K562 (cell line): ENCODE data around the gene SNX3. TPM values are rescaled to one million over a fixed set of nuclear protein-coding genes. Genes with fewer than 3 reads are reported as not detected.

ENCODE experiments used
- ATAC-seq: fragments of 200-7000 bp; cut with Tn5 transposase; 3 replicates; pipeline ENCODE4 v1.9.1; 2020; ENCODE audit warnings: moderate library complexity
- BruUV-seq: library from RNA; stranded (reverse); fragments of 400-500 nt; replicated peaks from 2 replicates; lab custom pipeline; 2021; lab: Mats Ljungman, UMichigan
- CTCF ChIA-PET: fragments of 300-600 bp; formaldehyde crosslinking; extraction: SDS; loops from one replicate; lab custom pipeline; 2021; ENCODE audit warnings: low intra/inter-chr PET ratio; lab: Yijun Ruan, JAX
- POLR2A ChIA-PET: fragments of 300-600, 350-650 bp; sonication (Branson Sonifier 250); formaldehyde crosslinking; extraction: SDS; loops from one replicate; lab custom pipeline; 2021; ENCODE audit warnings: antibody characterized with exemption, inconsistent platforms; lab: Yijun Ruan, JAX
- DNase-seq, 4 experiments: peaks; one replicate each; pipeline versions ENCODE4 v3.0.0 to v3.0.0-alpha.2; 2011 to 2018; ENCODE audit warnings: low spot score in 3 of 4, mixed read lengths in 3 of 4; ENCODE audit errors: extremely low read depth in 1 of 4
- FAIRE-seq: peaks from 2 replicates; lab custom pipeline; 2011; peaks lifted over from hg19 to GRCh38; lab: Jason Lieb, UNC
- H2AFZ ChIP-seq: 2 replicates; pipeline ENCODE4 v1.6.0; 2011; ENCODE audit warnings: low read depth, low read length, control low read depth, inconsistent platforms
- H3K27ac ChIP-seq: fragments of 200-600 bp; 3 replicates; pipeline ENCODE4 v1.8.0; 2011; ENCODE audit warnings: low read depth, mild to moderate bottlenecking, control low read depth, inconsistent platforms, low read length, moderate library complexity, mixed read lengths; ENCODE audit errors: extremely low read depth
- H3K27me3 ChIP-seq, 2 experiments: fragments of 300-600 bp in 1 of 2; 2 replicates in 1 of 2; 3 replicates in 1 of 2; pipeline versions ENCODE4 v1.6.0 to v1.8.0; 2011; ENCODE audit warnings: inconsistent platforms in 2 of 2, low read length in 2 of 2, mild to moderate bottlenecking in 1 of 2, mixed read lengths in 1 of 2, moderate library complexity in 1 of 2; ENCODE audit not compliant: control insufficient read depth in 2 of 2, insufficient read depth in 2 of 2
- H3K36me3 ChIP-seq: fragments of 300-600 bp; 3 replicates; pipeline ENCODE4 v1.8.0; 2011; ENCODE audit warnings: mild to moderate bottlenecking, low read length, inconsistent platforms; ENCODE audit not compliant: control insufficient read depth, insufficient read depth
- H3K4me1 ChIP-seq, 2 experiments: fragments of 200-600 bp in 1 of 2; replicated peaks in 1 of 2; 2 replicates in 1 of 2; 3 replicates in 1 of 2; pipeline versions ENCODE4 v1.5.1 to v1.8.0; 2011; ENCODE audit warnings: inconsistent platforms in 2 of 2, low read length in 2 of 2, mild to moderate bottlenecking in 1 of 2, mixed read lengths in 1 of 2, moderate library complexity in 1 of 2; ENCODE audit not compliant: control insufficient read depth in 2 of 2, insufficient read depth in 2 of 2
- H3K4me2 ChIP-seq: 2 replicates; pipeline ENCODE4 v1.6.1; 2011; ENCODE audit warnings: low read length, control low read depth, inconsistent platforms, mixed read lengths; ENCODE audit not compliant: insufficient read depth
- H3K4me3 ChIP-seq: fragments of 200-600 bp; sonication (generic), shearing (Covaris generic); 2 replicates; pipeline ENCODE4 v1.5.1; 2016; ENCODE audit warnings: control low read depth, inconsistent platforms
- H3K79me2 ChIP-seq: fragments of 200-600 bp; 3 replicates; pipeline ENCODE4 v1.8.0; 2011; ENCODE audit warnings: low read length, inconsistent platforms; ENCODE audit not compliant: control insufficient read depth, insufficient read depth
- H3K9ac ChIP-seq, 2 experiments: 2 replicates each; pipeline versions ENCODE4 v1.6.0 to v1.6.1; 2011; ENCODE audit warnings: low read depth in 2 of 2, low read length in 2 of 2, control low read depth in 1 of 2, inconsistent platforms in 1 of 2, mild to moderate bottlenecking in 1 of 2, mixed read lengths in 1 of 2; ENCODE audit not compliant: insufficient read depth in 1 of 2
- H3K9me1 ChIP-seq: one replicate; pipeline ENCODE4 v1.6.0; 2011; ENCODE audit warnings: inconsistent platforms, mild to moderate bottlenecking, low read length, moderate library complexity; ENCODE audit not compliant: control insufficient read depth, insufficient read depth
- H3K9me3 ChIP-seq: replicated peaks from 2 replicates; pipeline ENCODE4 v1.5.1; 2011; ENCODE audit warnings: low read depth, low read length, inconsistent platforms; ENCODE audit not compliant: control insufficient read depth, insufficient read depth
- H4K20me1 ChIP-seq: replicated peaks from 2 replicates; pipeline ENCODE4 v1.6.1; 2011; ENCODE audit warnings: low read length, inconsistent platforms, mixed read lengths; ENCODE audit not compliant: control insufficient read depth, insufficient read depth
- ADNP ChIP-seq: fragments of 200-800 bp; sonication (Bioruptor generic); IDR thresholded peaks from 2 replicates; pipeline ENCODE4 v1.6.1; 2016; ENCODE audit warnings: missing genetic modification characterization, missing compliant biosample characterization
- CSDE1 ChIP-seq, 2 experiments: fragments of 450-650 bp; IDR thresholded peaks; 2 replicates each; pipeline ENCODE4 v1.6.1; 2016; ENCODE audit warnings: mild to moderate bottlenecking in 1 of 2
- E2F5 ChIP-seq: sonication (generic); formaldehyde crosslinking; IDR thresholded peaks from 2 replicates; pipeline ENCODE4 v1.8.0; 2022; ENCODE audit warnings: mild to moderate bottlenecking, missing genetic modification reagents
- EWSR1 ChIP-seq: fragments of 450-650 bp; IDR thresholded peaks from 2 replicates; pipeline ENCODE4 v1.6.1; 2018; ENCODE audit warnings: borderline replicate concordance, mild to moderate bottlenecking, low read depth, moderate library complexity; ENCODE audit not compliant: partially characterized antibody
- GATAD2A ChIP-seq: fragments of 450-650 bp; IDR thresholded peaks from 2 replicates; pipeline ENCODE4 v1.6.1; 2017
- HCFC1 ChIP-seq: IDR thresholded peaks from 2 replicates; pipeline ENCODE4 v1.6.1; 2012; ENCODE audit warnings: low read depth, low read length, improper control_type of control experiment
- HDAC8 ChIP-seq: fragments of 450-650 bp; IDR thresholded peaks from 2 replicates; pipeline ENCODE4 v1.6.1; 2016; ENCODE audit warnings: mild to moderate bottlenecking, missing genetic modification characterization, moderate library complexity, missing compliant biosample characterization
- KAT2B ChIP-seq: IDR thresholded peaks from one replicate; pipeline ENCODE4 v1.6.1; 2012; ENCODE audit warnings: low read depth, mild to moderate bottlenecking, control low read depth, inconsistent platforms, low read length, moderate library complexity
- NCOA6 ChIP-seq: fragments of 450-650 bp; IDR thresholded peaks from 2 replicates; pipeline ENCODE4 v1.6.1; 2017; ENCODE audit warnings: mild to moderate bottlenecking
- PHF8 ChIP-seq: fragments of 200-600 bp; sonication (generic); IDR thresholded peaks from 2 replicates; pipeline ENCODE4 v1.6.1; 2012; ENCODE audit warnings: mixed run types, mild to moderate bottlenecking, inconsistent platforms, low read length, moderate library complexity, borderline replicate concordance
- POLR2H ChIP-seq: IDR thresholded peaks from 2 replicates; pipeline ENCODE4 v1.6.1; 2016; ENCODE audit warnings: missing genetic modification characterization, low read depth, mild to moderate bottlenecking, control low read depth, missing compliant biosample characterization, moderate library complexity
- PPARD ChIP-seq: fragments of 250-450 bp; sonication (Bioruptor Pico); IDR thresholded peaks from 2 replicates; pipeline ENCODE4 v1.8.0; 2022; ENCODE audit warnings: inconsistent platforms, mild to moderate bottlenecking, moderate library complexity
- RAD21 ChIP-seq, 2 experiments: fragments of 250-450 bp in 1 of 2; fragments of 450-650 bp in 1 of 2; sonication (Bioruptor Pico) in 1 of 2; formaldehyde crosslinking in 1 of 2; IDR thresholded peaks in 1 of 2; conservative IDR thresholded peaks in 1 of 2; 2 replicates each; pipeline versions ENCODE4 v1.4.0 to v1.8.0; 2020 to 2022; ENCODE audit warnings: mild to moderate bottlenecking in 2 of 2, moderate library complexity in 1 of 2
- RBFOX2 ChIP-seq: fragments of 200-400 bp; formaldehyde crosslinking; IDR thresholded peaks from 2 replicates; pipeline ENCODE4 v1.6.1; 2017; ENCODE audit warnings: low read depth, mild to moderate bottlenecking, low read length, moderate library complexity
- RUNX1 ChIP-seq: sonication (generic); IDR thresholded peaks from 2 replicates; pipeline ENCODE4 v1.6.1; 2016; ENCODE audit warnings: antibody characterized with exemption, low read depth
- THAP7 ChIP-seq: fragments of 250-450 bp; sonication (Bioruptor Pico); IDR thresholded peaks from 2 replicates; pipeline ENCODE4 v1.5.0; 2021
- ZBTB7A ChIP-seq: IDR thresholded peaks from 2 replicates; pipeline ENCODE4 v1.6.1; 2011; ENCODE audit warnings: low read depth, mild to moderate bottlenecking, low read length, moderate library complexity, borderline replicate concordance; ENCODE audit not compliant: control insufficient read depth
- ZNF280A ChIP-seq: fragments of 450-650 bp; IDR thresholded peaks from 2 replicates; pipeline ENCODE4 v1.6.1; 2018; ENCODE audit warnings: mild to moderate bottlenecking, low read depth; ENCODE audit not compliant: partially characterized antibody
- WGBS: fragments of 100-300 bp; shearing (Covaris generic); methylation state at CpG from one replicate; pipeline ENCODE4 v1.1.6; 2016; ENCODE audit warnings: low coverage, mixed read lengths; ENCODE audit not compliant: insufficient coverage; ENCODE audit errors: missing lambda C conversion rate; 5-methylcytosine and 5-hydroxymethylcytosine counted together
- in situ Hi-C: fragments of 300-500 bp; cut with MboI; formaldehyde crosslinking; loops from 4 replicates; pipeline ENCODE4 v1.15.0; 2018; ENCODE audit warnings: inconsistent platforms, mixed read lengths
- intact Hi-C: fragments of 100-400 bp; cut with micrococcal nuclease; formaldehyde crosslinking; loops from 2 replicates; pipeline ENCODE4 v1.14.2; 2022
- polyA plus RNA-seq, 8 experiments: library from polyadenylated mRNA; depleted of rRNA in 4 of 8; stranded (reverse) in 5 of 8; unstranded in 3 of 8; fragments of >200 nt; fragmentation: Nextera tagmentation in 2 of 8; fragmentation: Illumina TruSeq in 1 of 8; extraction: Ambion mirVana in 2 of 8; extraction: Trizol in 1 of 8; gene quantifications; 2 replicates each; pipeline versions ENCODE4 v1.2.1 to v1.2.3, GENCODE V29; 2011 to 2014; ENCODE audit warnings: inconsistent platforms in 1 of 8, missing spikeins in 1 of 8
- total RNA-seq, 7 experiments: library from RNA; depleted of rRNA in 6 of 7; stranded (reverse); fragments of >200 nt in 6 of 7; fragmentation: Illumina TruSeq in 2 of 7; extraction: Trizol in 2 of 7; gene quantifications; 2 replicates each; pipeline versions ENCODE4 v1.2.1 to v1.2.3, GENCODE V29; 2011 to 2021; ENCODE audit warnings: low replicate concordance in 1 of 7
- TF ChIP-seq, protein P1 (sequence below): fragments of 250-450 bp; sonication (Bioruptor Pico); IDR thresholded peaks from 2 replicates; pipeline ENCODE4 v1.4.0; 2020; ENCODE audit warnings: mild to moderate bottlenecking, moderate library complexity, borderline replicate concordance

The SNX3 gene
- total and polyA plus RNA-seq, 9 of the 15 experiments (the other 6 are each of a cell fraction or from before 2014, with no cell fraction given), result 48.9 to 410 (median 159) TPM

- CTCF ChIA-PET, result no interaction called here
- POLR2A ChIA-PET, result no interaction called here
- H2AFZ ChIP-seq, result no peak overlapping the region
- H3K27me3 ChIP-seq, result no peaks in the 10 kb centered on the region
- WGBS, result 51% methylated on average over 2 of the region's 2 CpGs
- H3K4me1 ChIP-seq, result no peaks in the 10 kb centered on the region; a peak in 1 of 5 replicates
- H3K4me3 ChIP-seq, result no peak overlapping the region
- no peak overlapping the region for H3K4me2 ChIP-seq
- DNase-seq, result no peak
- BruUV-seq, result no TSS peak
- H3K79me2 ChIP-seq, result peaks cover 4% of the 10 kb centered on the region
- peak; percentile 19 for FAIRE-seq
- no peaks in the 10 kb centered on the region for H3K36me3 ChIP-seq
- intact Hi-C loops (no loop called here), in situ Hi-C loops (no loop called here)
- no peak overlapping the region for H3K9ac ChIP-seq
- H3K27ac ChIP-seq, result no peak overlapping the region
- no peak for ATAC-seq
- H3K9me3 ChIP-seq, result no peaks in the 10 kb centered on the region
- no peaks in the 10 kb centered on the region for H3K9me1 ChIP-seq
- no peaks in the 10 kb centered on the region for H4K20me1 ChIP-seq
- TF ChIP-seq, protein P1, sequence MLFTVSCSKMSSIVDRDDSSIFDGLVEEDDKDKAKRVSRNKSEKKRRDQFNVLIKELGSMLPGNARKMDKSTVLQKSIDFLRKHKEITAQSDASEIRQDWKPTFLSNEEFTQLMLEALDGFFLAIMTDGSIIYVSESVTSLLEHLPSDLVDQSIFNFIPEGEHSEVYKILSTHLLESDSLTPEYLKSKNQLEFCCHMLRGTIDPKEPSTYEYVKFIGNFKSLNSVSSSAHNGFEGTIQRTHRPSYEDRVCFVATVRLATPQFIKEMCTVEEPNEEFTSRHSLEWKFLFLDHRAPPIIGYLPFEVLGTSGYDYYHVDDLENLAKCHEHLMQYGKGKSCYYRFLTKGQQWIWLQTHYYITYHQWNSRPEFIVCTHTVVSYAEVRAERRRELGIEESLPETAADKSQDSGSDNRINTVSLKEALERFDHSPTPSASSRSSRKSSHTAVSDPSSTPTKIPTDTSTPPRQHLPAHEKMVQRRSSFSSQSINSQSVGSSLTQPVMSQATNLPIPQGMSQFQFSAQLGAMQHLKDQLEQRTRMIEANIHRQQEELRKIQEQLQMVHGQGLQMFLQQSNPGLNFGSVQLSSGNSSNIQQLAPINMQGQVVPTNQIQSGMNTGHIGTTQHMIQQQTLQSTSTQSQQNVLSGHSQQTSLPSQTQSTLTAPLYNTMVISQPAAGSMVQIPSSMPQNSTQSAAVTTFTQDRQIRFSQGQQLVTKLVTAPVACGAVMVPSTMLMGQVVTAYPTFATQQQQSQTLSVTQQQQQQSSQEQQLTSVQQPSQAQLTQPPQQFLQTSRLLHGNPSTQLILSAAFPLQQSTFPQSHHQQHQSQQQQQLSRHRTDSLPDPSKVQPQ (CRISPR knock-in tag), result no peak
- TF ChIP-seq THAP7 (CRISPR knock-in tag), result no peak
- no peak for TF ChIP-seq EWSR1
- TF ChIP-seq NCOA6, result no peak
- TF ChIP-seq ZNF280A, result no peak
- TF ChIP-seq E2F5 (CRISPR knock-in tag), result no peak
- TF ChIP-seq PPARD (CRISPR knock-in tag), result no peak
- no peak for TF ChIP-seq ZBTB7A
- no peak for TF ChIP-seq ADNP (tag)
- no peak for TF ChIP-seq GATAD2A
- no peak for TF ChIP-seq HCFC1
- no peak for TF ChIP-seq RAD21 (CRISPR knock-in tag; conservative IDR thresholded peaks at IDR 0.05 in 1 of 2, IDR thresholded peaks at IDR 0.05 in 1 of 2)
- TF ChIP-seq PHF8, result no peak
- TF ChIP-seq HDAC8 (tag), result no peak
- no peak for TF ChIP-seq KAT2B
- TF ChIP-seq RBFOX2, result no peak
- TF ChIP-seq RUNX1, result no peak
- no peak for TF ChIP-seq POLR2H
- no peak for TF ChIP-seq CSDE1 (IDR thresholded peaks at IDR 0.05)
These were observed 43.8 kb upstream of the SNX3 start for GRCh38 chr6:108304646-108305045.
